Lower leg skin (tissue), 3 donors: ENCODE measurements around the gene SPNS2.

ENCODE experiments used
- CTCF ChIP-seq, 3 donors: fragments of 450-650 bp; IDR thresholded peaks; one replicate each; pipeline ENCODE4 v1.5.1; 2016; ENCODE audit warnings: antibody characterized with exemption in 3 of 3, mild to moderate bottlenecking in 3 of 3, moderate library complexity in 2 of 3
- POLR2A ChIP-seq, 2 donors: fragments of 450-650 bp; IDR thresholded peaks; one replicate each; pipeline ENCODE4 v1.6.1; 2016 to 2017; ENCODE audit warnings: antibody characterized with exemption in 2 of 2, mild to moderate bottlenecking in 1 of 2, moderate library complexity in 1 of 2

DNA sequence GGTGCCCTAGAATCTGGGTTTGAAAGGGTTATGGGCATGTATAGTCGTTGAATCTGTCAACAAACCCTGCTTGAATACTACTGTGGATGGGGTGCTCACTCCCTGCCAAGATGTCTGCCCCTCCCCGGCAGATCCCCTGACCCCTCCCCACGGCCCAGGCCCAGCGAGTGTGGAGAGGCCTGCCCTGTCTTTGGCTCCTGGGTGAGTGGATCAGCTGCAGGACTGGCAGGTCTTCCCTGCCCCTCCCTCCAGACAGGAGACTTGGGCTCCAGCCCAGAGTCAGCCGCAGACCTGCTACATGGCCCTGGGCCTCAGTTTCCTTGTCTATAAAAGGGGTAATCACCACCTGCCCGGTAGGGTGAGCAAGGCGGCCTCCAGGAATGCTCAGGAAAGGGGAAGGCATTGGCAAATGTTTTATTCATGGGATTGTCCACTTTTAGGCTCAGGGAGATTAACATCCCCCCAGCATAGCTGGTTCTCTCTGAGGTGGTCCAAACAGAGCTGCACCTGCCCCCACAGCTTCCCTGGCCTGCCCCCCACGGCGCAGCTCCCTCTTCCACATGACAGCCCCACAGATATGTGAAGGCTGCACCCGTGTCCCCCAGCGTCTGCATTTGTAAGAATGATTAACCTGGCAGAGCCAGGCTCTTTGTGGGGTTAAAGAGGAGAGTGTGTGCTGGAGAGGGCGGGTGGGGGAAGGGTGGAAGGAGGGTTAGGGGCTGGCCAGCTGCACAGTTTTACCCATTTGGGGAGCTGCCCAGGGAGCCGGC is 18.5 kb upstream of the SPNS2 start:
- TF ChIP-seq CTCF (IDR thresholded peaks at IDR 0.05) (no peak), POLR2A (IDR thresholded peaks at IDR 0.05) (no peak)
